ENCODE results near the gene FBXO34.

FBXO34 gene

DNA sequence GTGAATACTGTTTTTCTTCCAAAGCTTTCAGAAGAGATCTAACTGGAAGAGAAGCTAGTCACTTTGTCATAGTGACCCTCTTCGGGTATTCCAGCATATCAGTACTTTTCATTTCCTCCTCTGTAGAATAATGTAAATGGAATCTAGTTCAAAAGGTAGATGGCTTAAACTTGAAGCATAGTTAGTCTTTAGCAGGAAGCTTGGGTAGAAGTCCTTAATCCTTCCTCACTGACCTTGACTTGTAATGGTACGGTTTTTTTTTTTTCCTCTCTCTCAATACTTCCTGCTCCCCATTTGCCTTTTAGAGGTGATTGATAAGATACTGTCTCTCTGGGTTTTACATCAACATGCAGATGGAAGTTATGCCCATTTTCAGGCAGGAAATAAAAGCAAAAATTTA is 1.7 kb downstream of the FBXO34 start:
- no peak for DNase-seq (ENCODE audit: low read depth in 3 of 3)

DNA sequence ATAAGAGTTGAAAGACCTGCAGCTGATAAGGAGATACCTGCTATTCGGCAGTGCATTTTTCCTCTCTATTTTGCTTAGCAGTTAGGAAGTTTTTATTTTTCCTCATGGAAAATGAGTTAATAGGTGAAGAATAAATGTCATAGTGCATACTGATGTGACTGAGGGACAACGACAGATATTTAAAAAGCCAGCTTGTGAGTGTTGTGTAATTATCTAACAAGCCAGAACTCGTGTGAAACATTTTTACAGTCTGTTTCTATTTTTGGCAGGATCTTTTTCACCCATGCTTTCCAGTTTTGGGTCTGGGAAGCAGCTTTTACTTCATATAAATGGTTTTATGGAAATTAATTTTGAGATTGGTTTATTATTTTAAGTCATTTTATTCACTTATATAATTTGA is 2.9 kb downstream of the FBXO34 start:
- no peak for DNase-seq (ENCODE audit: low read depth in 3 of 3)

DNA sequence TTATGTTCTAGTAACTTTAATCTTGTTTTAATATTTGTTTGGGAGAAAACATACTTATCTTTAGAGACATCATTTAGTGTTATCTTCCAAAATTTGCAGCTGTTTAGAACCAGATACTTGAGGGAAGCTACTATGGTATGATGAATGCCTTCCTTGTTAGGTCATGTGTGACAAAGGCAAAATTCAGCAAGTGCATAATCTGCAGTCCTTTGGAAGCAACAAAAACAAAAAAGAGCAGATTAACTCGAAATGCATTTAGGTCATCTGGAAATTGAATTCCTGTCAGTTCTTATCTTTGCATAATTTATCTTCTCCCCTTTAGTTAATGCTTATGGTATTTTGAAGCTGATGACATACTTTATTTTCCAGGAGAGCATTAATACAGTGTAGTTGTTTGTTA is 3.5 kb downstream of the FBXO34 start:
- DNase-seq (ENCODE audit: low read depth in 3 of 3), result no peak

DNA sequence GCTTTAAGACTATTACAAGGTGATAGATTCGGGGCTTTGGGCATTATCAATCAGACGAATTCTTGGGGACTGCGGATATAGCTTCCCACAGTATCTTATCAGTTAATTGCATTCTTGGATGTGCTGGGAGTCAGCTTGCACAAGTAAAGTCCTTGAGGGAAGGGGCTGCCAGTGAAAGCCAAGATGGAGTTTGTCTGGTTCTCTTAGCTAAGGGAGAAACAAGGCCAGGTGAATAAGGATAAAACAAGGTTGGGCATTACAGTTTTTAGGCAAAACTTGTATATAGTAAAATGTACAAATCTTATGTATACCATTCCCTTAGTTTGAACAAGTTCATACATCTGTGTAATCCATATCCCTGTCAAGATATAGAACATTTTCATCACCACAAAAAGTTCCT is 5.5 kb downstream of the FBXO34 start:
- no peak for DNase-seq (ENCODE audit: low read depth in 3 of 3)

DNA sequence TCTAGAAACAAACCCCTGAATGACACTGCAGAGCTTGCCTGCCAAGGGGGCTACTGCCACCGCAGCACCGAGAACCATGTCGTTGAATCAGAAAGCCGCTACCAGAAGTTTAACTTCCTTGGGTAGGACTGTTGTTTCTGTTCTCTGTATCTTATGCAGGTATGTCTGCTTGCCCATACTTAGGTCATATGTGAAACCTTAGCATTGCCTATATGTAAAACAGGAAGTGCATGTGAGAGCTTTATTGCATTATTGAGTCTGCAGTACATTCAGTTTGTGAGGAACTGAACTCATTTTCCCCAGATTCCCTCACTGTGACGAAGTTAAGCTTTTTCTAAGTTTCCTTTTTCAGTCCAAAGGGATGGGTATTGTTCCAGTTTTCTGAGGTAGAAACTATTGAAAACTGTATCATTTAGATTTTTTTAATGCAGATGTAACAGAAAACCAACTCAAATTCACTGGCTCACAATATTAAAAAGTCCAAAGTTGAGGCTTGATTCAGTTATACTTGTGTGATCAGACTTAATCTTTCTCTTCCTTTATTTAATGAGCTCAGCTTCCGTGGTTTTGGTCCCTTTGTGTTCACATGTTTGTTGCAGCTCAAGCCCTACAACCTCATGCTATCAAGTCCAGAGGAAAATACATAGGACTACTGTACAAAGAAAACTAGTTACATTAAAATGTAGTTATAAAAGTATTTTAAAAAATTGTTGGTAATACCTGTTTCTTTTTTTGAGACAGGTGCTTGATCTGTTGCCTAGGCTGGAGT is 6.9 kb downstream of the FBXO34 start:
- no peak for DNase-seq (ENCODE audit: low read depth in 3 of 3)

DNA sequence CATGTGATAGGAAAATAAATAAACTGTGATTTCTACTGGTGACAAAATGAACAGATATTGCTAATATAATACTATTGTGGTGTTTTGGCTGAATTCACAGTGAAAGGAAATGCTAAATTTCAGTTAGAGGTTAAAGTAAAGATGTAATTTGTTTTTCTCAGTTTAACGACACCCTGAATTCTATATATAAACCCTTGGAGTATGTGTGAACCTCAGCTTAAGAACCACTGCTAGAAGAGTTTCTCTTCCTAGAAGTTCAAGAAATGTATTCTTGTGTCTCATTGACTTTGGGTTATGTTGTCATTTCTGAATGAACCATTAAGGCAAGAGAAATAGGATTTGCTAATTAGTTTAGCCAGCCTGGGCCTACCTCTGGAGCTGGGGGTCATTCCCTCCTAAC is 8.2 kb downstream of the FBXO34 start:
- no peak for DNase-seq (ENCODE audit: low read depth in 3 of 3)

DNA sequence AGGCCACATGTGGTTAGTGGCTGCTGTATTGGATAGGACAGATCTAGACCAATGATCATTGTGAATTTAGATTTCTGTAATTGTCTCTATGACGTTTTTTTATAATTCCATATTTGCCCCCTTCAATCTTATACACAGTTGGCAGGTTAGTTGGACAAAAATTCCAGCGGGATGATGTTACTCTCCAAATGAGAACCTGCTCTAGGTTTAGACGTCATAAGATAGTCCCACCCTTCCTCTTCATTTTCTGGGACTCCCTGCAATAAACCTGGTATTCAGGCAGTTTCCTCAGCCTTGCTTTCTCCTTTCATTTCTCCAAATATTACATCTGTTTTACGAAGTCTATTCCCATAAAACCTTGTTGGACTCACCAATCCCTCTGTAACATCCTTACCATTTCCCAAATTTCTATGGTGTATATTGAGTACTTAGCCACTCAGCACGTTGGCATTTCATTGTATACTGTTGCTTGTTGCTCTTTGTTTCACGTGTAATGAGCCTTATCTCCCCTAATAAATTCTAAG is 10.2 kb downstream of the FBXO34 start:
- DNase-seq (ENCODE audit: low read depth in 3 of 3), result no peak

DNA sequence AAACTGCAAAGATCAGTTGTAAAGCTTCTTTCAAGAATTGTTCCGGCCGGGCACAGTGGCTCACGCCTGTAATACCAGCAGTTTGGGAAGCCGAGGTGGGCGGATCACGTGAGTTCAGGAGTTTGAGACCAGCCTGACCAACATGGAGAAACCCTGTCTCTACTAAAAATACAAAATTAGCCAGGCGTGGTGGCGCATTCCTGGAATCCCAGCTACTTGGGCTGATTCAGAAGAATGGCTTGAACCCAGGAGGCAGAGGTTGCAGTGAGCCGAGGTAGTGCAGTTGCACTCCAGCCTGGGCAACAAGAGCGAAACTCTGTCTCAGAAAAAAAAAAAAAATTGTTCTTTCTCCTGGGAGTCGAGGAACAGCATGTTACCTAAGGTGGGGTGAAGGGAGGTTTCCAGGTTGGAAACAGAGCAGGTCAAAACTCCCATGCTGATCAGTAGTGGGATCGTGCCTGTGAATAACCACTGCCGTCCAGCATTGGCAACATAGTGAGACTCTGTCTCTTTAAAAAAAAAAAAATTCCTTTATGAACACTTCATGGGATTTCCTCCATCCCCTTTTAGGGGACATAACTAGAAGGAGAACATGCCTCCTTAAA is 13.9 kb downstream of the FBXO34 start:
- no peak for DNase-seq (ENCODE audit: low read depth in 3 of 3)

DNA sequence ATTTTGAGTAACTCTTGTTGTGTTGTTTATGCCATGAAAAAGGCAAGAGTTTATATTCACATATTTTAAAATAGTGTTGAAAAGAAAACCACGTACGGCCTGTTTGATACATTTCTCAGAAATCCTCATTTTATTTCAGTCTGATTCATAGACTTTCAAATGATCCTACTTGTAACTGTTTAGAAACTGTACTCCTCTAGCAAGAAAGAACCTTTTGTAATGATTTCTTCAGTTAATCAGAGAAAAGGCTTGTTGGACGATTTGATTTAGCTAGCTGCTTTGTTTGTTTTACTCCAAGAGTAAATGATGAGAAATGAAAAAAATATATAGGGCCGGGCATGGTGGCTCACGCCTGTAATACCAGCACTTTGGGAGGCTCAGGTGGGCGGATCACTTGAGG is 17.2 kb downstream of the FBXO34 start:
- DNase-seq (ENCODE audit: low read depth in 3 of 3), result no peak

DNA sequence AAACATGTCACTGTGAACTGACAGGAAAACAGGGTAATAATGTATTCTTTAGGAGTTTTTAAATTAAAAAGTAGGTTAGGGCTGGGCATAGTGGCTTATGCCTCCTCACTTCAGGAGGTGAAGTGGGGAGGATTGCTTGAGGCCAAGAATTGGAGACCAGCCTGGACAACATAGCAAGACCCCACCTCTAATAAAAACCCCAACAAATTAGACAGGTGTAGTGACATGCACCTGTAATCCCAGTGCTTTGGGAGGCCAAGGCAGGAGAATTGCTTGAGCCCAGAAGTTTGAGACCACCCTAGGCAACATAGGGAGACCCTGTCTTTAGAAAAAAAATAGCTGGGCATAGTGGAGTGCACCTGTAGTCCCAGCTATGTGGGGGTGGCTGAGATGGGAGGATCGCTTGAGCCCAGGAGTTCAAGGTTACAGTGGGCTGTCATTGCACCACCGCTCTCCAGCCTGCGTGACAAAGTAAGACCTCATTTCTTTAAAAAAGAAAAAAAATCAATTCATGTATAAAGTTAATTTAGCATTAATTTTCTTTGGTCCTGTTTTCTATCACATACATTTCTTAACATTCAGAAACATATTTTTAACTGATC is 20.4 kb downstream of the FBXO34 start:
- DNase-seq (ENCODE audit: low read depth in 3 of 3), result no peak

DNA sequence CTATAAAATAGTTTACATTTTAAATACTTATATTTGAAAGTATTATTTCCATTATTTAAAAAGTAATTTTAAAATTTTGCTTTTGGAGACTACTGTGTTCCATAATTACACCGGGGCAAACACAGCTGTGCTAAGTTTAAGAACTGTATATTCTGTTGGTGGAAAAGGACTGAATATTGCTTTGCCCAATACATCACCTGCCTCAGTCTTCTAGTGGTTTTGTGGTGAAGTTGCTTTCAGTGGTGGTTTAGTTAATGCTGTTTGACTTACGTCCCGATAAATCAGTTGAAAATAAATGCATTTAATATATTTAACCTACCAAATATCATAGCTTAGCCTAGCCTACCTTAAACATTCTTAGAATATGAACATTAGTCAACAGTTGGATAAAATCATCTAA is 23.4 kb downstream of the FBXO34 start:
- no peak for DNase-seq (ENCODE audit: low read depth in 3 of 3)

DNA sequence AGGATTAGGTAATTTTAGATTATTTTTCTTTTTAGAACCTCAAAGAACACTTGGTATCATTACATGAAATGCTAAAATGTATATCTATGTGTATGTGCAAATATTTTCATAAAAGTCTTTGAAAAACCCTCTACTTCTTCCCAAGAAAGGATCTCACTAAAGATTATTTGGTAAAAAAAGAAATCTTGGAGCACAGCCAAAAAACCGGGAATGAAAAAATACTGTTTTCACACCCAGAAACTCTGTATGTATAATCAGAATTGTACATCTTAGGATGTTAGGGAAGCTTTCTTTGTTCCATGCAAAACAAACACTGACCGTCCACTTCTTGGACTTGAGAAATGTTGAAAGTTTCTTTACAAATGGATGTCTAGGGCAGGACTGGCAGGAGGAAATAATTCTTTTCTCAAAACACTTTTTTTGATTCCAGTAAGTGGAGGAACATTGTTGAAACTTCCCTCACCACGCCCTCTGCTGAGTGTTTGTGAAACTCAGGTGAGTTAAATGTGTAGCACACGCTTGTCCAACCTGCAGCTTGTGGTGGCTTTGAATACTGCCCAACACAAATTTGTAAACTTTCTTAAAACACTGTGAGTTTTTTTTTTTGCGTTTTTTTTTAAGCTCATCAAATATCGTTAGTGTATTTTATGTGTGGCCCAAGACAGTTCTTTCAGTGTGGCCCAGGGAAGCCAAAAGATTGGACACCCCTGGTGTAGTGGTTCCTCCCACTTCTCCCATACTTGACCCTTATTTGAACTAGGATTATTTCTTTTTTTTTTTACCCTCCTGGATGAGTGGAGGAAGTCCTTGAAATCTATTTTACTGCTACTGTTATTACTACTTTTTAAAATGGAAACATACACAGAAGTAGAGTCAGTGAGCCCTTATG is 26.6 kb downstream of the FBXO34 start:
- DNase-seq (ENCODE audit: low read depth in 3 of 3), result no peak

DNA sequence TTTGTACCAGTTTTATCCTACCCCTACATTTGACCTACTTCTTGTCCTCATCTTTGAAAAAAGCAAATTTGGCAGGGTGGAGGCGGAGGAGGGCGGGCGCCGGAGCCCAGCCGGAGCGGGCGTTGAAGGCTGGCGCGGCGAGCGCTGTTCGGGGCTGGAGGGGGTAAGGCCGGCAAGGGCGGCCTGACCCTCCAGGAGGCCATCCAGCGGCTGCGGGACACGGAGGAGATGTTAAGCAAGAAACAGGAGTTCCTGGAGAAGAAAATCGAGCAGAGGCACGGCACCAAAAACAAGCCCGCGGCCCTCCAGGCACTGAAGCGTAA is 27.2 kb downstream of the FBXO34 start:
- DNase-seq (ENCODE audit: low read depth in 3 of 3), result no peak

DNA sequence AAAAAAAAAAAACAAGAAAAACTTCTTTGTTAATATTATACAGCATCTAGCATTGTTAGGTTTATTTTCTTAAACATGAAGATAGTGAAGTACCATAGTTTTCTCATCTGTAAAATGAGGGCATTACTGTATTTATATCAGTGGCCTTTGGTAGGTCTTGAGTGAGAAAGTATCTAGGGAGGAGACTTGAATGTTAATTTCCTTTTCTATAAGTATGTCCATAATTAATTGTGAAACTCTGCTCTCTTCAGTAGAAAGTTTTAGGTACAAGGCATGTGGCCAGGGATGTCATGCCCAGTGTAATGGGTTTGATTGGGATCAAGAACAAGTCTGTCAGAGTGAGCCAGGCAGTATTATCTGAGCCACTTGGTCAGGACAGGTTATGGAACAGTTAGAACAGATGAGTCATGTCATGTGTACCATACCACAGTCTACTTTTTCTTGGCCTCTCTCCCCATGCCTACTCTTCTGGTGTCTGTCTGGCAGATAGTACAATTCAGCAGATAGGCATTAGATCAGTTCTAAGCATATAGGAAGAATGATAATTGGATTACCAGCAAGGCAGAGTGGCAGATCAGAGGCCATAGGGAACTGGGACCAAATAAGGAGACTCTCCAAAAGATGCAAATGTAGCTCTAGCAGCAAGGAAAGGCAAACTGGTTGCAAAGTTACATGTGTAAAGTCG is 30.4 kb downstream of the FBXO34 start:
- DNase-seq (ENCODE audit: low read depth in 3 of 3), result no peak

DNA sequence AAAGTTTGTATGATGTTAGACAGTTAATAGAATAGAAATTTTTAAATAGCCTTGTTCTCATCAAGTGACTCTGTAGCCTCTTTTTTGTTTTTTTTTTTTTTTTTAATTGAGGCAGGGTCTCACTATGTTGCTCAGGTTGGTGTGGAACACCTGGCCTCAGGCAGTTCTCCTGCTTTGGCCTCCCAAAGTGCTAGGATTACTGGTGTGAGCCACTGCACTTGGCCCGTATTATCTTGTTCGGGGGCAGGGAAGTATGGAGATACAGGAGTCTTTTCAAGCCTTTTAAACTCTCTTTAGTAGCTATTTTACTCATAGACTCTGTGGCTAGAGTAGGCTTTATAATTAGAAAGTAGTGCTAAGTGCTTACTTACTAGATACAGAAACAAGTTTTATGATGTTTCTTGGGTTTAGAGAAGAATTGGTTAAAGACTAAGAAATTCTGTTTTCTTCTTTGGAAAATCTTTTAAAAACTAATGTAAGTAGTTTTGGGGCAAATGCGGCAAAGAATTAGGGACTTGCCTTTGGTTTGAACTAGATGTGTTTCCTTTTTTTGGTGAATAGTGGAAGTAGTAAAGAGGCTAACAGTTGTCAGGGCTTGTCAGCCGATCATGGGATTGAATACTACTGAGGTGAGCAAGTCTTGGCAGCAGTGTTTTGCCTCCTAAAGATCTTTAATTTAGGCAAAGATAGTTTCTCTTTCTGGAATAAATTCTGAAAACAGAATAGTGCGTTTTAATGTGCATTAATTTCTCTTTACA is 31.3 kb downstream of the FBXO34 start:
- DNase-seq (ENCODE audit: low read depth in 3 of 3), result no peak

DNA sequence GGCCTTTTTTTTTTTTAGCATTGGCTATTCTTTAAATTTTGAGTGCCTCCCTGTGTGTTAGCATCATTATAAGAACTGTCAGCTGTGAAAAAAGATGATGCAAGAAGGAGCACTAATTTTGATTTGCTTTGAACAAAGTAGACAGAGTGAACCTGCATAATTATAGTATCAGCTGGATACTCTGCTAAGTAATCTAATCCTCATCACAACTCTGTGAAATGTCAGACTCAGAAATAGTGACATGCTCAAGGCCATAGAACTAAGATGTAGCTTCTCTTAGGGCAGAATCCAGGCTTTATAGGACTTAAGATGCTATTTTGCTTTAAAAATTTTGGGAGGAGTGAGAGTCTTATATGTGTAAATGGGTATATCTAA is 31.9 kb downstream of the FBXO34 start:
- DNase-seq (ENCODE audit: low read depth in 3 of 3), result no peak

DNA sequence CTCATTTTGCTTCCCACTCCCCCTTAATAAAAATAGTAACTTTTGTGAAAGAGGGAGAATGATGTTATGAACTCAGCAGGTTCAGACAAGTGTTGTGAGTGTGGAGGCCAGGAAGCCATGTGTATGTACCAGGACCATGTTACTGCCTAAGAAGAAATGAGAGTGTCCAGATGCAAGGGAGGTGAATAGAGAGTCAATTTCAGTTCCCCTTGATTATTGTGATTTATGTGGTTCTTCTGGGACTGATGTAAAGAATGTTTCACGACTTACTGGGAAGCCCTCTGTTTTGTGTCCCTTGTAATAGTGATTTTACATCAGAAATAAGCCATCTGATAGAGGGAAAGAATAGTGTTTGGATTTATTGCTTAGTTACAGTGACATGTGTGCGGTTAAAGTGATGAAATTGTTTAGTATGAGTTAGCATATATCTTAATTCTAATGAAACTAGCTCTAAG is 32.5 kb downstream of the FBXO34 start:
- DNase-seq (ENCODE audit: low read depth in 3 of 3), result no peak

DNA sequence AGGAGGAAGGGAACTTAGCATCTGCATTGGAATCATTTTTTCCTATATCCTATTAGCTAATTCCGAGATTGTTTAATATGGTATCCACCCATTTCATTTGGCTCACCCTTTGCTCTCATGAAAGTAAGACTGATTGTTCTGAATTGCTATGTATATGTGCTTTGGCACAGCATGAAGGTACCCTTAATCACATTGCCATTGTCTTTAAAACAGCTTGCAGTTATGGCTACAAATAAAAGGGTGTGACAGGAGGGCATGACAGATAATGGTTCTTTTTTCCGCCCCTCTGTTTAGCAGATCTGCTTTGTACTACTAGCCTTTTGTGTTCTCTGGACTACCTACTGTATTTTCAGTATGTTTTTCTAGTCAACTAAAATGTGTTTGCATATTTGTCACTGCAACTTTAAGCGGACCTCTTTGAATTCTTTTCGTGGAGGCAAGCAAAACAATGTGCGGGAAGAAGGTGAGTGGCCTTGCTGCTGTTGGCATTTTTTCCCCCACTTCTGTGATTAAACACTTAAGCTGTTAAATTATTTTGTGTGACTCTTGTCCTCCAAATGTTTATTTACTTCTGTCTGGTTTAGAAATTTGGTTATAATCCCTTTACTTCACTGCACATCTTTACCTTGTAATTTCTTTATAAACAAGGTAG is 35.8 kb downstream of the FBXO34 start:
- no peak for DNase-seq (ENCODE audit: low read depth in 3 of 3)

DNA sequence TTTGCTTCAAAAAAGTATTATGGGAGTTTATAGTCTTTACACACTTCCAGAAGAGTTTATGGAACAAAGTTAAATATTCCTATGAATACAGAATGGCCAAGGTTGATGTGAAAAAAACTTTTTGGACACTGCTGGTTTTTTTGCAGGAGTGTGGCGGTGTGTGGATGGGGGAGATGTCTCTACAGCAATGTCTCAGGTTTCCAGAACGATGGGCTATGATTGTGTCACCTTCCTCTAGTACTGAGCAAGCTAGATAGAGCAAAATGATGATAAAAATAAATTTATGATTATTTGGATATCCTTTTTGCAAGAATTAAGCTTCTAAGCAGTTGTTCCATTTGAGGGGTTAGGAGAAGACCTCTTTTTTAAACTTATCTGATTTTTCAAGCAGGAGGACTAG is 37.9 kb downstream of the FBXO34 start:
- no peak for DNase-seq (ENCODE audit: low read depth in 3 of 3)

DNA sequence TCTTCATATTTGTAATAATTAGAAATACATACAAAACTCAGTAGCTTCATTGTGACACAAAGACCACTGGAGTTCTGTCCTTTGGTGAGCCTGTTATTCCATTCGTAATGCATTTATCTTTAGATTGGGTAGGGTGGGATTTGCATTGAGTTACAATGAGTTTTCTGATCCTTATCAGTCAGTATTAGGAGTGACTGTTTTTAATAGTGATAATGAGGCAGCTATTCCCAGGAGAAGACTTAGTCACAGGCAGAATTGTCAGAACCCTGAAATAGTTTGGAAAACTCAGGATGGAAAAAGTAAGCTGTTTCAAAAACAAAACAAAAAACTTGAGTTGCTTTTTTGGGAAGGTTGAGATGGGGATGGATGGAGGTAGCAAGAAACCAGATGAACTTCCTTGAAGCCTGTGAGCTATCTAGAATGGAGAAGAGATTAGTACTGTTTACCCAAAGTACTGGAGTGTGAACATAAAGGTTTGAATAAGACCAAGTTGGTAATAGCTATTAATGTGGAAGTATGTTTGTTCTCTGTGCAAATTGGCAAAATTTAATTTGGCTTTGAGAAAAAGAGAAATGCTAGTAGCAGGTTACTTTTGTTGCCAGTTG is 38.6 kb downstream of the FBXO34 start:
- no peak for DNase-seq (ENCODE audit: low read depth in 3 of 3)

Measured in stimulated activated CD4-positive, alpha-beta T cell treated with anti-CD3 and anti-CD28 coated beads, TNF-alpha, amount 100 ng/mL, for 24 hours (primary cell).